Spleen (tissue), 7 donors: ENCODE measurements around the gene ZNF513.

Experiments
- CTCF ChIP-seq, 11 experiments: fragments of 200-600 bp in 7 of 11; fragments of 450-650 bp in 4 of 11; sonication (generic) in 4 of 11; IDR thresholded peaks in 8 of 11; conservative IDR thresholded peaks in 3 of 11; 1 replicate in 7 of 11; 2 replicates in 4 of 11; pipeline versions ENCODE4 v1.4.0 to v1.8.0; 2016 to 2021; ENCODE audit warnings: antibody characterized with exemption in 11 of 11, inconsistent platforms in 4 of 11, mild to moderate bottlenecking in 1 of 11
- POLR2AphosphoS5 ChIP-seq, 3 donors: sonication (generic); formaldehyde crosslinking; IDR thresholded peaks; one replicate each; pipeline ENCODE4 v1.5.1; 2017; ENCODE audit warnings: antibody characterized with exemption in 3 of 3
- donor health status: DM: no; HTN: no; CAD: no; lungs with moderate emphysema.
- donor health status: DM: no; HTN: no; CAD: no.
- donor health status: DM: no; HTN: no; CAD: no.

DNA sequence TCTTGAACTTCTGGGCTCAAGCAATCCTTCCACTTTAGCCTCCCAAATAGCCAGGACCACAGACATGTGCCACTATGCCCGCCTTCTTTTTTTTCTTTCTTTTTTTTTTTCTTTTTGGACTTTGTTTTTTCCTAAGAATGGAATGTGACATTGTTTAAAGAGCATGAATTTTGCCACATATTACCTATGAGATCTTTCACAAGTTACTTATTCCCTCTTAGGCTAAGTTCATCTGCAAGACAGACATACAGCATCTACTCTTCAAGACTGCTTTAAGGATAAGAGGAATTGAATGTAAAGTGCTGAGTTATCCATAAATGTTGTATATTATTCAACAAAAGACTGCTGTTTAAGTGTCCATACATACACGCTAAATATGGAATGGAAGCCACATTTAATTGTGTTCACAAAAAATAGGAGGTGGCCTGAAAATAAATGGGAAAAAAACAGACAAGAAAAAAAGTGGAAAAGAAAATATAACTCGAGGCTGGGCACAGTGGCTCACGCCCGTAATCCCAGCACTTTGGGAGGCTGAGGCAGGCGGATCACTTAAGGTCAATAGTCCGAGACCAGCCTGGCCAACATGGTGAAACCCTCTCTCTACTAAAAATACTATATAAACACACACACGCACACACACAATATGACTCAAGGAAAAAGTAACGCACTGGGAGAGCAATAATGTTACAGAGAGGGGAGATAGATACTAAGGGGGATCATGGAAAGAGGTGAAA is 32.1 kb upstream of the ZNF513 start:
- TF ChIP-seq CTCF (IDR thresholded peaks at IDR 0.05 in 8 of 11, conservative IDR thresholded peaks at IDR 0.05 in 3 of 11) (no peak), POLR2AphosphoS5 (IDR thresholded peaks at IDR 0.05) (no peak)
